Measurements from ENCODE around the gene TPP2. TPM values are rescaled to one million over a fixed set of nuclear protein-coding genes. Genes with fewer than 3 reads are reported as not detected.

TPP2 gene
- total RNA-seq, 1 experiment from 2014 or later: 36.7 TPM

GRCh38 chr13:102667911-102668310 lies 71.1 kb downstream of the TPP2 start:
- TF ChIP-seq JUND (IDR thresholded peaks at IDR 0.05): no peak
- TF ChIP-seq TCF7L2 (IDR thresholded peaks at IDR 0.05; ENCODE audit: borderline replicate concordance, extremely low read depth, insufficient read depth, insufficient read length): no peak
- TF ChIP-seq EZH2 (IDR thresholded peaks at IDR 0.05): no peak
- no peak for TF ChIP-seq REST (IDR thresholded peaks at IDR 0.05; ENCODE audit: low read depth)
- no peak for TF ChIP-seq FOSL1 (IDR thresholded peaks at IDR 0.05; ENCODE audit: low read depth)
- no peak for TF ChIP-seq POLR2A (IDR thresholded peaks at IDR 0.05; ENCODE audit: borderline replicate concordance, extremely low read depth, insufficient read depth, insufficient read length)
- TF ChIP-seq, protein P1, sequence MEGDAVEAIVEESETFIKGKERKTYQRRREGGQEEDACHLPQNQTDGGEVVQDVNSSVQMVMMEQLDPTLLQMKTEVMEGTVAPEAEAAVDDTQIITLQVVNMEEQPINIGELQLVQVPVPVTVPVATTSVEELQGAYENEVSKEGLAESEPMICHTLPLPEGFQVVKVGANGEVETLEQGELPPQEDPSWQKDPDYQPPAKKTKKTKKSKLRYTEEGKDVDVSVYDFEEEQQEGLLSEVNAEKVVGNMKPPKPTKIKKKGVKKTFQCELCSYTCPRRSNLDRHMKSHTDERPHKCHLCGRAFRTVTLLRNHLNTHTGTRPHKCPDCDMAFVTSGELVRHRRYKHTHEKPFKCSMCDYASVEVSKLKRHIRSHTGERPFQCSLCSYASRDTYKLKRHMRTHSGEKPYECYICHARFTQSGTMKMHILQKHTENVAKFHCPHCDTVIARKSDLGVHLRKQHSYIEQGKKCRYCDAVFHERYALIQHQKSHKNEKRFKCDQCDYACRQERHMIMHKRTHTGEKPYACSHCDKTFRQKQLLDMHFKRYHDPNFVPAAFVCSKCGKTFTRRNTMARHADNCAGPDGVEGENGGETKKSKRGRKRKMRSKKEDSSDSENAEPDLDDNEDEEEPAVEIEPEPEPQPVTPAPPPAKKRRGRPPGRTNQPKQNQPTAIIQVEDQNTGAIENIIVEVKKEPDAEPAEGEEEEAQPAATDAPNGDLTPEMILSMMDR (IDR thresholded peaks at IDR 0.05 in 2 of 3, conservative IDR thresholded peaks at IDR 0.05 in 1 of 3; ENCODE audit: borderline replicate concordance in 1 of 3, insufficient read depth in 1 of 3, low read depth in 2 of 3, low read length in 2 of 3): no peak
- TF ChIP-seq ZBTB33 (IDR thresholded peaks at IDR 0.05; ENCODE audit: extremely low read depth, insufficient replicate concordance, low read length): no peak
- TF ChIP-seq SP1 (IDR thresholded peaks at IDR 0.05; ENCODE audit: low read depth): no peak
- no peak for TF ChIP-seq SIN3A (IDR thresholded peaks at IDR 0.05; ENCODE audit: low read depth)
- no peak for TF ChIP-seq ELF1 (IDR thresholded peaks at IDR 0.05; ENCODE audit: borderline replicate concordance, low read depth)
- TF ChIP-seq YY1 (IDR thresholded peaks at IDR 0.05; ENCODE audit: extremely low read depth, insufficient replicate concordance, low read depth, low read length): no peak
- no peak for TF ChIP-seq ZFX (IDR thresholded peaks at IDR 0.05)
- TF ChIP-seq ZNF274 (IDR thresholded peaks at IDR 0.05; ENCODE audit: low read depth, low read length): no peak
- TF ChIP-seq MAX (IDR thresholded peaks at IDR 0.05): no peak
- no peak for TF ChIP-seq SRF (IDR thresholded peaks at IDR 0.05; ENCODE audit: low read depth)
- TF ChIP-seq POLR2AphosphoS5 (IDR thresholded peaks at IDR 0.05; ENCODE audit: low read depth, low read length): no peak
- no peaks in the 10 kb centered on the region for H4K20me1 ChIP-seq (ENCODE audit: insufficient read depth)
- BruUV-seq (replicated peaks): no TSS peak
- no peak overlapping the region for H3K4me3 ChIP-seq (replicated peaks in 1 of 2; ENCODE audit: low read depth in 1 of 2, low read length in 2 of 2)
- ChIA-PET RAD21 (ENCODE audit: low non-redundant PET in 1 of 2, low total read pairs in 2 of 2, uncharacterized antibody in 2 of 2, unreplicated experiment in 2 of 2) (no interaction called here), CTCF (no interaction called here), POLR2A (no interaction called here)
- H2AFZ ChIP-seq (ENCODE audit: low read depth, low read length, poor library complexity, severe bottlenecking): no peak overlapping the region
- intact Hi-C loops (cut with micrococcal nuclease): no loop called here
- DNase-seq (ENCODE audit: low read depth, low spot score) (no peak), ATAC-seq (no peak)
- no peak overlapping the region for H3K27ac ChIP-seq (ENCODE audit: low read depth, low read length)
- H3K4me2 ChIP-seq (ENCODE audit: low read length): no peak overlapping the region
- no peaks in the 10 kb centered on the region for H3K4me1 ChIP-seq (ENCODE audit: control insufficient read depth in 1 of 2, insufficient read depth in 2 of 2, low read length in 2 of 2)
- H3K79me2 ChIP-seq (ENCODE audit: insufficient read depth, low read length): no peaks in the 10 kb centered on the region
- no peaks in the 10 kb centered on the region for H3K27me3 ChIP-seq (ENCODE audit: insufficient read depth, low read length)
- H3K36me3 ChIP-seq (ENCODE audit: control insufficient read depth in 1 of 2, insufficient read depth in 2 of 2, low read length in 2 of 2): peaks cover 5 to 7% of the 10 kb centered on the region in 2 experiments; a peak in 2 of 4 replicates
- H3K9ac ChIP-seq (ENCODE audit: low read length): no peak overlapping the region
- H3K9me3 ChIP-seq (ENCODE audit: control insufficient read depth in 1 of 2, insufficient read depth in 1 of 2, low read depth in 1 of 2, low read length in 2 of 2): no peaks in the 10 kb centered on the region
- no peaks in the 10 kb centered on the region for H3K9me2 ChIP-seq (ENCODE audit: insufficient read depth)
